ENCODE data around the gene NEK6.
A peak's percentile ranks its signal among the peaks of the same experiment; 100 is the strongest.

Gene NEK6

DNA sequence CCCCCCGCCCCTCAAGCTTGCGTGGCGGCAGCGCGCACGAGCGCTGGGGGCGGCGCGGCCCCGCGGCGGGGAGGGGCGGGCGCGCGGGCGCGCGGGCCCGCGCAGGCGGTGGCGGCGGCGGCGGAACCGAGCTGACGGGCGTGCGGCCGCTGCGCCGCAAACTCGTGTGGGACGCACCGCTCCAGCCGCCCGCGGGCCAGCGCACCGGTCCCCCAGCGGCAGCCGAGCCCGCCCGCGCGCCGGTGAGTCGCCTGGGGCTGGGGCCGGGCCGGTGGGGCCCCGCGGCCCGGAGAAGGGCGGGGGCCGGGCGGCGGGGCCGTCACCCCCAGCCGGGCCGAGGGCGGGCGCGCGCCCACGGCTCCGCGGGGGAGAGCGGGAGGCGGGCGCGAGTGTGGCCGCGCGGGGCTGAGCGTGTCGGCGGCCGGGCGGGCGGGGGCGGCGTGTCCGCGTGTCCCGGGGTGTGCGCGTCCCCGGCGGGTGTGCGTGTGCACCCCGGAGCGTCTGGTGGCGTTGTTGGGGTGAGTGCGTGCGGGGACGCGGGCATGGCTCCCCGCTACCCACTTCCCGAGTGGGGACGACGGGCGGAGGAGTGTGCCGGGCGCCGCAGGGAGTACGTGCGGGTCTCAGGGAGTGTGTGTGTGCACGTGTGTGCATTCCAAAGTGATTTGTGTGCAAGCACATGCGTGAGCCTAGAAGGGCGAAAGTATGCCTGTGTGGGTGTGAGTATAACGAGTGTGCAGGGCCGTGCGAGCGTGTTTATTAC, at the start of gene NEK6:
NEK6 (plus strand) TSS at position 106 of the 763 bp plus-strand sequence. CDS start 44,016 bp downstream, outside the sequence.
- TF ChIP-seq, protein P1, sequence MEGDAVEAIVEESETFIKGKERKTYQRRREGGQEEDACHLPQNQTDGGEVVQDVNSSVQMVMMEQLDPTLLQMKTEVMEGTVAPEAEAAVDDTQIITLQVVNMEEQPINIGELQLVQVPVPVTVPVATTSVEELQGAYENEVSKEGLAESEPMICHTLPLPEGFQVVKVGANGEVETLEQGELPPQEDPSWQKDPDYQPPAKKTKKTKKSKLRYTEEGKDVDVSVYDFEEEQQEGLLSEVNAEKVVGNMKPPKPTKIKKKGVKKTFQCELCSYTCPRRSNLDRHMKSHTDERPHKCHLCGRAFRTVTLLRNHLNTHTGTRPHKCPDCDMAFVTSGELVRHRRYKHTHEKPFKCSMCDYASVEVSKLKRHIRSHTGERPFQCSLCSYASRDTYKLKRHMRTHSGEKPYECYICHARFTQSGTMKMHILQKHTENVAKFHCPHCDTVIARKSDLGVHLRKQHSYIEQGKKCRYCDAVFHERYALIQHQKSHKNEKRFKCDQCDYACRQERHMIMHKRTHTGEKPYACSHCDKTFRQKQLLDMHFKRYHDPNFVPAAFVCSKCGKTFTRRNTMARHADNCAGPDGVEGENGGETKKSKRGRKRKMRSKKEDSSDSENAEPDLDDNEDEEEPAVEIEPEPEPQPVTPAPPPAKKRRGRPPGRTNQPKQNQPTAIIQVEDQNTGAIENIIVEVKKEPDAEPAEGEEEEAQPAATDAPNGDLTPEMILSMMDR (IDR thresholded peaks at IDR 0.05), result no peak
- no peak for TF ChIP-seq ZFX (IDR thresholded peaks at IDR 0.05; ENCODE audit: borderline replicate concordance)
- H3K27ac ChIP-seq, result peak within 1 kb of the TSS; percentile 86

DNA sequence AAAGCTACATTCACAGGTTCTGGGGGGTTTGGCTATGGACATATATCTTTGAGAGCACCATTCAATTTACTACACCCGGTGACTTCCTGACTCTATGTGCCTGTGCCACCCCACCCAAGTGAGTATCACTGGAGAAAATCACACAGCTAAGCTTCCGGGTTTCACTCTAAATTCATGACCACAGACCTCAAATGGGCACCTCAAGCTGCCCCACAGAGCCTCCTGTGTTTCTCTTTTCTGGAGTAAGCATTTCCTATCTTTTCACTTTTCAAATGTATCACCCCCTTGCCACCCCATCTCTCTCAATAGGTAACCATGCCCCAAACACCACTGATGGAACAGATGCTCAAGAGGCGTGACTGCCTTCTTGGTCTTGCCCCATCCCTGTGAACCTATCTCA, 49.2 kb upstream of the NEK6 start:
- TF ChIP-seq, protein P1 (IDR thresholded peaks at IDR 0.05), result no peak
- no peak for TF ChIP-seq ZFX (IDR thresholded peaks at IDR 0.05; ENCODE audit: borderline replicate concordance)

DNA sequence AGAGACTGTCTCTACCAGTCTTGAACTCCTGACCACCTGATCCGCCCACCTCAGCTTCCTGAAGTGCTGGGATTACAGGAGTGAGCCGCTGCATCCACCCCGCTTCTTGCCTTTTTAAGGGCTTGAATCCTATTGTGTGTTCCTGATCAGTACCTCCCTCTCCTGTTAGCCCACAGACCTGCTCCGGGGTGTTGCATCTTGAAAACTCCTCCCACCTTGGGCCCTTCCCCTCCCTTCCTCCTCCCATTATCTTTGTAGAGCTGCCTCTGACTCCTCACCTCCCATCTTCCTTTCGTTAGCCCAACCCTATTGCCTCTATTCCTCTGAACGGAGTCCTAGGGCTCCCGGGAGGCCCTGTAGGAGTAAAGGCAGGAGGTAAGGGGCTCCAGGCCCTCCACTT, 48.5 kb upstream of the NEK6 start:
- H3K27ac ChIP-seq, result no peak overlapping the region
- TF ChIP-seq ZFX (IDR thresholded peaks at IDR 0.05; ENCODE audit: borderline replicate concordance), result no peak
- TF ChIP-seq, protein P1 (IDR thresholded peaks at IDR 0.05), result no peak

More for the DNA sequence above, 49.2 kb upstream of the NEK6 start:
- no peak overlapping the region for H3K27ac ChIP-seq

DNA sequence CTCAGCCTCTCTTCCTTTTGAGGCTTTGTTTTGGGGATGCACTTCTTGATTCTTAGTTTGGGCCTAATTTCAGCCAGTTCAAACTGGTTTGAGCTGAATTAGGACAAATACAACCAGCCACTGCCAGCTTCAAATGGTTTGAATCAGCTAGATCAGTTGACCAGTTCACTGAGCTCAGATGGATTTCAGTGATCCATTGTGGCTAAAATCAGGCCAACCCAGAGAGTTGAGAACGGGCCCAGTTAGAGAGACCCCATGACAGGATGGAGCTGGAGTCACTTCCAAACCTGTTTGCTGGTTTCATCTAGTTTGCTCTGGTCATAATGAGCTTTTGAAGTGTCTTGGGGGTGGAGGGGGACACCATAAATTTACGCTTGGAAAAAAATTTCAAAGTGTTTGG, 48.0 kb upstream of the NEK6 start:
- no peak overlapping the region for H3K27ac ChIP-seq

DNA sequence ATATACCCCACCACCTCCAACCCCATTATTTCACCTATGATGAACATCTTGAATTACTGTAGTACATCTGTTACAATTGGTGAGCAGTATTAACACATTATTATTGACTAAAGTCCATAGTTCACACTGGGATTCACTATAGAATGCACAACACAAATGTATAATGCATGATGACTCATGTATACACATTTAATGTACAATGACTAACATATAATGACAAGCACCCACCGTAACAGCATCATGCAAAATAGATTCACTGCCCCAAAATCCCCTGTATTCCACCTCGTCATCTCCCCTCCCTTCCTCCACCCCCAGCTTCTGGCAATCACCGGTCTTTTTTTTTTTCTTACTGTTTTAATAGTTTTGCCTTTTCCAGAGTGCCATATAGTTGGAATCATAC, 47.1 kb upstream of the NEK6 start:
- TF ChIP-seq, protein P1 (IDR thresholded peaks at IDR 0.05), result no peak
- TF ChIP-seq ZFX (IDR thresholded peaks at IDR 0.05; ENCODE audit: borderline replicate concordance), result no peak
- no peak overlapping the region for H3K27ac ChIP-seq

More for the DNA sequence above, 48.0 kb upstream of the NEK6 start:
- TF ChIP-seq ZFX (IDR thresholded peaks at IDR 0.05; ENCODE audit: borderline replicate concordance), result no peak
- TF ChIP-seq, protein P1 (IDR thresholded peaks at IDR 0.05), result no peak

DNA sequence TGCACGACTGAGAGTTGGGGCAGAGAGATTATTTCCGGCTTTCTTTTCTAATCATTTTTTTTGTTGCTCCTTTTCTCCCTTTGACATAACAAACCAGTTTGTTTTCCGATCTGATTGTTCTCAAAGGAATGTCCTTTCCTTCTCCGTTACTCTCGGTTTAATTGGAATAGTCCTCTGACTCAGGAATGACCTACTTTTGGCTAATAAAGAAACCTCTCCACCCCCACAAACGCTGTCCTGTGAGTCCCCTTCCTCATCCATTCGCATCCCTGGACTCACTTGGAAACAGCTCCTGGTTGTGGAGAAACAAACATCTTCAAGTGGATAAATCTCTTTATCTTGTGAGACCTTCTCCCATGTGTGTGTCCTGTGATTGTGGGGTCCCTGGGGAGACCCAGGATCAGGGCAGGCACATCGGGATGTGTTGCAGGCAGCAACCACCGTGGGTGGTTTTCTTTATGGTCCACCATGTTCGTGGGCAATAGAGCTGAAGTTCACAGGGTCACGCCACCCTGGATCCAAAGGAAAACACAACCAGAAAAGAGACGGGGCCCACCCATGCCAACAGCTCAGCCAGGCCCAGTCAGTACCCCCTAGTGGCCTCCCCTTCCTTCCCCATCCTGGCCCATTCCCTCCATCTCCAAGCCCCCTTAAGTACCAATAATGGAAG, 45.2 kb upstream of the NEK6 start:
- no peak overlapping the region for H3K27ac ChIP-seq
- no peak for TF ChIP-seq ZFX (IDR thresholded peaks at IDR 0.05; ENCODE audit: borderline replicate concordance)
- TF ChIP-seq, protein P1 (IDR thresholded peaks at IDR 0.05), result no peak

DNA sequence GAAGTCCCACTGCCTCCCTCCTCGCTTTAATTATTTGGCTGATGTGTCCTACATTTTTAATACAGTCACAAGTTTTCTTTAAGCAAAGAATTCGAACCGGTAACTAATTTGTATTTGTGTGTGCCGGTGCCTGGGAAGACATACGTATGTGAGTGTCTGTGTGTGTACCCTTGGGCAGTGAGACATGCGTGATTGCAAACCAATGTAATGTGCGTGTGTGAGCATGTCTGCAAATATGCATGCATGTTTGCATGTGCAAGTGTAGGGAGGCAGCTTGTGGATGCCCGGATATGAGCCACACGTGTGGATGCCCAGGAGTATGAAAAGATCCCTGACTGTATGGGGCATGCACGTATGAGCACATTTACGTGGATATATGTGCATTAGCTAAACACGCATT, 44.4 kb upstream of the NEK6 start:
- no peak overlapping the region for H3K27ac ChIP-seq
- no peak for TF ChIP-seq ZFX (IDR thresholded peaks at IDR 0.05; ENCODE audit: borderline replicate concordance)
- TF ChIP-seq, protein P1 (IDR thresholded peaks at IDR 0.05), result no peak

Data from 22Rv1 (cell line).